Neural crest cell (in vitro differentiated cells): ENCODE results near the gene FHIP2A. TPM values are rescaled to one million over a fixed set of nuclear protein-coding genes. Genes with fewer than 3 reads are reported as not detected.
A peak's percentile ranks its signal among the peaks of the same experiment; 100 is the strongest.

Experiments
- DNase-seq: peaks from one replicate; pipeline ENCODE4 v3.0.0; 2021; ENCODE audit warnings: low read depth, mixed read lengths, low spot score
- H3K27ac Mint-ChIP-seq: one replicate; pipeline ENCODE4 v1.8.0; 2021; ENCODE audit warnings: mild to moderate bottlenecking, mixed read lengths; ENCODE audit not compliant: unreplicated experiment
- H3K27me3 Mint-ChIP-seq: 2 replicates; pipeline ENCODE4 v1.8.0; 2021; ENCODE audit warnings: low read depth, mild to moderate bottlenecking, mixed read lengths
- H3K36me3 Mint-ChIP-seq: 2 replicates; pipeline ENCODE4 v1.8.0; 2021; ENCODE audit warnings: low read depth, mild to moderate bottlenecking, mixed read lengths
- H3K4me1 Mint-ChIP-seq: 2 replicates; pipeline ENCODE4 v1.8.0; 2021; ENCODE audit warnings: mixed read lengths
- H3K4me3 Mint-ChIP-seq: one replicate; pipeline ENCODE4 v1.8.0; 2021; ENCODE audit warnings: mild to moderate bottlenecking, mixed read lengths
- H3K9me3 Mint-ChIP-seq: 2 replicates; pipeline ENCODE4 v1.8.0; 2021; ENCODE audit warnings: mixed read lengths
- total RNA-seq: library from RNA; stranded (reverse); gene quantifications from 2 replicates; pipeline ENCODE4 v1.2.1, GENCODE V29; 2021
- TF ChIP-seq, protein P1 (sequence below): fragments of 200-600 bp; sonication (generic); conservative IDR thresholded peaks from 2 replicates; pipeline ENCODE4 v1.5.0; 2021; ENCODE audit warnings: antibody characterized with exemption, mild to moderate bottlenecking

The FHIP2A gene
- total RNA-seq, 1 donor from 2014 or later = 17.0 TPM

DNA sequence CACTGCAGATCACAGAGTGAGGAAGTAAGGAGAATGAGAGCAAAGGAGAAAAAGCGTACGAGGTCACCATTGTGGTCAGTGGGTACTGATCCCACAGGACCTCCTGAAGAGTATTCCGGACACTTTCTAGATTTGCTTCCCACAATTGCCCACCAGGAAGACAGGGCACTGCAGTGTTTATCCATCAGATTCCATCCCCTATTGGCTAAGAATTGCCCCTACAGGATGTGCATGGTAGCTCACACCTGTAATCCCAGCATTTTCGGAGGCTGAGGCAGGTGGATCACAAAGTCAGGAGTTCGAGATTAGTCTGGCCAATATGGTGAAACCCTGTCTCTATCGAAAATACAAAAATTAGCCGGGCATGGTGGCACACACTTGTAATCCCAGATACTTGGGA is 5.3 kb upstream of the FHIP2A start:
- TF ChIP-seq, protein P1, sequence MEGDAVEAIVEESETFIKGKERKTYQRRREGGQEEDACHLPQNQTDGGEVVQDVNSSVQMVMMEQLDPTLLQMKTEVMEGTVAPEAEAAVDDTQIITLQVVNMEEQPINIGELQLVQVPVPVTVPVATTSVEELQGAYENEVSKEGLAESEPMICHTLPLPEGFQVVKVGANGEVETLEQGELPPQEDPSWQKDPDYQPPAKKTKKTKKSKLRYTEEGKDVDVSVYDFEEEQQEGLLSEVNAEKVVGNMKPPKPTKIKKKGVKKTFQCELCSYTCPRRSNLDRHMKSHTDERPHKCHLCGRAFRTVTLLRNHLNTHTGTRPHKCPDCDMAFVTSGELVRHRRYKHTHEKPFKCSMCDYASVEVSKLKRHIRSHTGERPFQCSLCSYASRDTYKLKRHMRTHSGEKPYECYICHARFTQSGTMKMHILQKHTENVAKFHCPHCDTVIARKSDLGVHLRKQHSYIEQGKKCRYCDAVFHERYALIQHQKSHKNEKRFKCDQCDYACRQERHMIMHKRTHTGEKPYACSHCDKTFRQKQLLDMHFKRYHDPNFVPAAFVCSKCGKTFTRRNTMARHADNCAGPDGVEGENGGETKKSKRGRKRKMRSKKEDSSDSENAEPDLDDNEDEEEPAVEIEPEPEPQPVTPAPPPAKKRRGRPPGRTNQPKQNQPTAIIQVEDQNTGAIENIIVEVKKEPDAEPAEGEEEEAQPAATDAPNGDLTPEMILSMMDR = no peak
- no peaks in the 10 kb centered on the region for H3K4me1 Mint-ChIP-seq
- H3K36me3 Mint-ChIP-seq = no peaks in the 10 kb centered on the region
- H3K27ac Mint-ChIP-seq = no peak overlapping the region
- peaks cover 3% of the 10 kb centered on the region for H3K27me3 Mint-ChIP-seq
- no peaks in the 10 kb centered on the region for H3K9me3 Mint-ChIP-seq
- DNase-seq = no peak
- no peak overlapping the region for H3K4me3 Mint-ChIP-seq

DNA sequence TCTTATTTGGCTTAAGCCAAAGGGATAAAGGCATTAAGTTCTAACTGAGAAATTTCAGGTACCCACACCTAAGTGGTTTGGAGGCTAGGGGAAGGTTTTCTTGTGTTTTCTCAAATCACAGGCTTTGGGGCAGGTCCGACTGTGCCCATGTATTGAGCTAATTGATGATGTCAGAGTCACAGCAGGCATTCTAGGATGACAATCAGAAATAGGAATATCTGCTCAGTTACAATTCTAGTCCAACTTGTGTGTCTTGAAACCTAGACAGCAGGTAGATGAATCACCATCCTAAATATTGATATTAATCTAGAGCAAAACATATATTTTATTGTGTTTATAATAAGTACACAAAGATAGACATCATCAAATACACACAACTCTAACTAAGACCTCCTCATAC is 2.3 kb upstream of the FHIP2A start:
- TF ChIP-seq, protein P1 = no peak
- H3K4me3 Mint-ChIP-seq = peak overlapping the region; percentile 71
- H3K9me3 Mint-ChIP-seq = no peaks in the 10 kb centered on the region
- H3K27me3 Mint-ChIP-seq = peaks cover 3% of the 10 kb centered on the region
- H3K4me1 Mint-ChIP-seq = peaks cover 15% of the 10 kb centered on the region
- H3K27ac Mint-ChIP-seq = no peak overlapping the region
- no peaks in the 10 kb centered on the region for H3K36me3 Mint-ChIP-seq
- no peak for DNase-seq

DNA sequence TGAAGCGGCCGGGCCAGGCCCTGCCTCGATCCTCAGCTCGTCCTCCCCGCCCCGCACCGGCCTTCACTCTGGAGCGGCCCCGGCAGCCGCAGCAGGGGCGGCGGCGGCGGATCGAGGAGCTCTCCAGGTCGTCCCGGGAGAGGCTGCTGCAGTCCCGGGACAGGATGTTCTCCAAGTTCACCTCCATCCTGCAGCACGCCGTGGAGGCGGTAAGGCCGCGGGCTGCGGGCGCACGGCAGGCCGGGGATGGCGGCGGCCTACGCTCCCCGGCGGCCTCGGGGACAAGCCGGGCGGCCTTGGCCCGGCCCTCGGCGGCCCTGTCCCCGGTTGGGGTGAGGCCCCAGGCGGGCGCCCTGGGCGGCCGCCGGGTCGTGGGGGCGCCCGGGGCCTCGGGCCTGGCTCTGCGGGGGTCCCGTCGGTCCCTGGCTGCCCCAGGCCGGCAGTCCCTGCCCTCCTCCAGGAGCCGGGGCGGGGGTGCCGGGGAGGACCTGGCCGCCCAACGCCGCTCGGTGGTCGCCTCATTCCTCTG is 399 bp downstream of the FHIP2A start:
- no peak for DNase-seq
- H3K27ac Mint-ChIP-seq = peak overlapping the region; percentile 87
- peaks cover 19% of the 10 kb centered on the region for H3K4me1 Mint-ChIP-seq
- TF ChIP-seq, protein P1 = no peak
- peaks cover 5% of the 10 kb centered on the region for H3K36me3 Mint-ChIP-seq
- H3K27me3 Mint-ChIP-seq = peaks cover 3% of the 10 kb centered on the region
- H3K4me3 Mint-ChIP-seq = peak overlapping the region; percentile 96
- H3K9me3 Mint-ChIP-seq = peaks cover 3% of the 10 kb centered on the region

DNA sequence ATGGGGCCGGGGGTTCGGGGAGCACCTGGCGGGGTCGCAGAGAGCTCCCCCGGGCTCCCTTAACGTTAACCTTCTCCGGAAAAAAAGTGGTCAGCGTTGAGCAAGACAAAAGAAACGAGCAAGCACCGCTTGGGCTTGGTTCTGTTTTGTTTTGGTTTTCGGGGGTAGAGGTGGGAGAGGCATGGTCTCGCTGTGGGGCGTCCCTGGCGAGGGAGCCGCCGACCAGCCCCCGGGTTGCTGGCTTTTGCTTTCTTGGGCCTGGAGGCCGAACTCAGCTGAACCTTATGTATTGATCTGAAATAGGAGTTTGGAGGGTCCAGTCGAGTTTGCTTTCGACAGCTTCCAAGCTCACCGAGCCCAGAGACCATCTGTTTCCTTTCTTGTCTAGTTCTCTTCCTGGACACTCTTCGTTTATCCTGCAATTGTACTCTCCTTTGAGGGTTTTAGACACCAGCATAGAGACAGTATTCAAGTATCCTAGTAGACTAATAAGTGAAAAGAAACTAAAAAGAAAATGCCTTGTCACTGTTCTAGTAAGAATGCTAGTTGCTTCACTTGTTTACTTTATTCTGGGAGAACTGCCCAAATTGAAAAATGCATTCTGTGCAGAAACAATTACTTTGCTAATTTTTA is 980 bp downstream of the FHIP2A start:
- peak; percentile 18 for DNase-seq

DNA sequence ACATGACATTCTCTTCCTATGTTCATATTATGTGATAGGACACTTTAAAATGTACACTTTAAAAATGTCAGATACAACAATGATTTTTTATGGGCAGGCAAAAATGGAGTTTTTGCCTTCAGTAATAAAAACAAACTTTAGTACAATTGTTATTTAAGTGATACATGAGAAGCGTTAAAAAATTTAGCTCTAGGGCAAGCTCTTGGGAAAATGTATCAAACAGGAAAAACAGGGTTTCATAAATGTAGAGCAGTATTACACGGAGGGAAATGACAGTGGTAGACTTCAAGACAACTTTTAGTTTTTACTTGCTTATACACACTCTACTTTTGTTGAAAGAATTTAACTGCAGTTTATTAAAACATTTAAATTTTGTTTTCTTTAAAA is 1.5 kb downstream of the FHIP2A start:
- no peak for DNase-seq
- TF ChIP-seq, protein P1 = no peak
- Mint-ChIP-seq H3K27ac (no peak overlapping the region), H3K36me3 (peaks cover 8% of the 10 kb centered on the region), H3K4me3 (peak overlapping the region; percentile 96), H3K9me3 (peaks cover 3% of the 10 kb centered on the region), H3K4me1 (peaks cover 19% of the 10 kb centered on the region), H3K27me3 (peaks cover 3% of the 10 kb centered on the region)

More for the DNA sequence above, 980 bp downstream of the FHIP2A start:
- TF ChIP-seq, protein P1 = no peak
- peaks cover 3% of the 10 kb centered on the region for H3K9me3 Mint-ChIP-seq
- peaks cover 3% of the 10 kb centered on the region for H3K27me3 Mint-ChIP-seq
- peaks cover 8% of the 10 kb centered on the region for H3K36me3 Mint-ChIP-seq
- peak overlapping the region; percentile 96 for H3K4me3 Mint-ChIP-seq
- H3K27ac Mint-ChIP-seq = peak overlapping the region; percentile 87
- H3K4me1 Mint-ChIP-seq = peaks cover 19% of the 10 kb centered on the region
